ENCODE measurements around the gene EFHD1.

EFHD1 gene

DNA sequence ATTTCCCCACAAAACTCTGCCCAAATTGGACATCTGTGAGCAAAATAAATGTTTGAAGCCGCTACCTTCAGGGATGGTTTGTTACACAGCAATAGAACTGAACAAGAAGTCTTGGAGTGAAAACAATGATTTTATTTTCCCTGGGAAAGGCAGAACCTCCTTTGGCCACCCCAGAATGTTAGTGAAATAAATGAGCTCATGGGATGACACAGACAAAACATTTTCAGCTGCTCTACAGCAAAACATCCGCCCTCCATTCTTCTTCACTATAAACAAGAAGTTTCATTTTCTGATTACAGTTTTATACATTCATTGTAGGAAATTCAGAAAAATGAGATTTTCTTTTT is 4.3 kb upstream of the EFHD1 start:
- Histone ChIP-seq H3K9me3 (replicated peaks; ENCODE audit: insufficient read depth, low read length) (no peaks in the 10 kb centered on the region), H3K4me3 (ENCODE audit: low read length) (no peak overlapping the region), H3K79me2 (ENCODE audit: low read length) (no peaks in the 10 kb centered on the region), H3K4me1 (ENCODE audit: low read length) (no peaks in the 10 kb centered on the region), H2AFZ (ENCODE audit: low read length) (no peak overlapping the region), H3K27me3 (replicated peaks; ENCODE audit: insufficient read depth, low read length) (peaks cover 17% of the 10 kb centered on the region), H3K9ac (ENCODE audit: low read length) (no peak overlapping the region), H3F3A (ENCODE audit: insufficient read depth, low read length) (no peaks in the 10 kb centered on the region), H3K36me3 (replicated peaks; ENCODE audit: insufficient read depth, low read length) (no peaks in the 10 kb centered on the region), H3K9me2 (replicated peaks; ENCODE audit: insufficient read depth, low read length) (no peaks in the 10 kb centered on the region), H3K27ac (ENCODE audit: low read length) (no peak overlapping the region), H4K20me1 (ENCODE audit: insufficient read depth, low read length) (no peaks in the 10 kb centered on the region), H3K4me2 (ENCODE audit: low read depth, low read length) (no peak overlapping the region)
- TF ChIP-seq EZH2phosphoT487 (IDR thresholded peaks at IDR 0.05; ENCODE audit: low read length) (no peak), EZH2 (optimal IDR thresholded peaks at IDR 0.05; ENCODE audit: low read depth, low read length) (no peak)
- TF ChIP-seq, protein P1, sequence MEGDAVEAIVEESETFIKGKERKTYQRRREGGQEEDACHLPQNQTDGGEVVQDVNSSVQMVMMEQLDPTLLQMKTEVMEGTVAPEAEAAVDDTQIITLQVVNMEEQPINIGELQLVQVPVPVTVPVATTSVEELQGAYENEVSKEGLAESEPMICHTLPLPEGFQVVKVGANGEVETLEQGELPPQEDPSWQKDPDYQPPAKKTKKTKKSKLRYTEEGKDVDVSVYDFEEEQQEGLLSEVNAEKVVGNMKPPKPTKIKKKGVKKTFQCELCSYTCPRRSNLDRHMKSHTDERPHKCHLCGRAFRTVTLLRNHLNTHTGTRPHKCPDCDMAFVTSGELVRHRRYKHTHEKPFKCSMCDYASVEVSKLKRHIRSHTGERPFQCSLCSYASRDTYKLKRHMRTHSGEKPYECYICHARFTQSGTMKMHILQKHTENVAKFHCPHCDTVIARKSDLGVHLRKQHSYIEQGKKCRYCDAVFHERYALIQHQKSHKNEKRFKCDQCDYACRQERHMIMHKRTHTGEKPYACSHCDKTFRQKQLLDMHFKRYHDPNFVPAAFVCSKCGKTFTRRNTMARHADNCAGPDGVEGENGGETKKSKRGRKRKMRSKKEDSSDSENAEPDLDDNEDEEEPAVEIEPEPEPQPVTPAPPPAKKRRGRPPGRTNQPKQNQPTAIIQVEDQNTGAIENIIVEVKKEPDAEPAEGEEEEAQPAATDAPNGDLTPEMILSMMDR (IDR thresholded peaks at IDR 0.05; ENCODE audit: low read length), result no peak
- no peak for DNase-seq

DNA sequence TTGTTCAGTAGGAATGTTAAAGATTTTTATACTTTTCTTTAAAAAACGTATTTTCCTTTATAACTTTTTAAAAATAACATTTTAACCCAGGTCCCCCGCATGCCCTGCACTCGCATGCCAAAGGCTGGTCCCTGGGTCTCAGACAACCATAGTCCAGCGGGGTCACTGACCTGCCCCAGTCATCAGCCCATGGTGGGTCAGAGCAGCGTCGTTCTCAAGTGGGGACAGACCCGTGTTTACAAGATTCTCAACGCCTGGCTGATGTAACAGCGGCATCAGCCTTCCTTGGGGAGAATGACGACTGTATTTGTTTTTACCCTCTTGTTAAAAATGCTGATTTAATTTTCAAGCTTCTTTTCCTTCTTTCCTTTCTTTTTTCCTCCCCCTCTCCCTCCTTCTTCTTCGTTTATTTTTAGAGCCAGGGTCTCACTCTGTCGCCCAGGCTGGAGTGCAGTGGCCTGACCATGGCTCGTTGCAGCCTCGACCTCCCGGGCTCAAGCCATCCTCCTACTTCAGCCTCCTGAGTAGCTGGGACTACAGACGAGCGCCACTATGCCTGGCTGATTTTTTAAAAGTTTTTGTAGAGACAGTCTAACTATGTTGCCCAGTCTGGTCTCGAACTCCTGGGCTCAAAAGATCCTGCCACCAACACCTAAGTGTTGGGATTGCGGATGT is 1.0 kb upstream of the EFHD1 start:
- no peak overlapping the region for H3K9ac ChIP-seq (ENCODE audit: low read length)
- H4K20me1 ChIP-seq (ENCODE audit: insufficient read depth, low read length), result no peaks in the 10 kb centered on the region
- H3K36me3 ChIP-seq (replicated peaks; ENCODE audit: insufficient read depth, low read length), result no peaks in the 10 kb centered on the region
- H3K4me3 ChIP-seq (ENCODE audit: low read length), result peak overlapping the region; percentile 66
- H3K79me2 ChIP-seq (ENCODE audit: low read length), result no peaks in the 10 kb centered on the region
- H3K27me3 ChIP-seq (replicated peaks; ENCODE audit: insufficient read depth, low read length), result peaks cover 33% of the 10 kb centered on the region
- no peaks in the 10 kb centered on the region for H3K9me2 ChIP-seq (replicated peaks; ENCODE audit: insufficient read depth, low read length)
- no peak overlapping the region for H3K27ac ChIP-seq (ENCODE audit: low read length)
- H3K9me3 ChIP-seq (replicated peaks; ENCODE audit: insufficient read depth, low read length), result no peaks in the 10 kb centered on the region
- H3K4me2 ChIP-seq (ENCODE audit: low read depth, low read length), result peak overlapping the region; percentile 88; the same call in 1 of the 2 replicates
- H3F3A ChIP-seq (ENCODE audit: insufficient read depth, low read length), result no peaks in the 10 kb centered on the region
- DNase-seq, result no peak
- H3K4me1 ChIP-seq (ENCODE audit: low read length), result no peaks in the 10 kb centered on the region
- TF ChIP-seq, protein P1 (IDR thresholded peaks at IDR 0.05; ENCODE audit: low read length), result no peak
- TF ChIP-seq EZH2 (optimal IDR thresholded peaks at IDR 0.05; ENCODE audit: low read depth, low read length) (no peak), EZH2phosphoT487 (IDR thresholded peaks at IDR 0.05; ENCODE audit: low read length) (no peak)
- H2AFZ ChIP-seq (ENCODE audit: low read length), result no peak overlapping the region

DNA sequence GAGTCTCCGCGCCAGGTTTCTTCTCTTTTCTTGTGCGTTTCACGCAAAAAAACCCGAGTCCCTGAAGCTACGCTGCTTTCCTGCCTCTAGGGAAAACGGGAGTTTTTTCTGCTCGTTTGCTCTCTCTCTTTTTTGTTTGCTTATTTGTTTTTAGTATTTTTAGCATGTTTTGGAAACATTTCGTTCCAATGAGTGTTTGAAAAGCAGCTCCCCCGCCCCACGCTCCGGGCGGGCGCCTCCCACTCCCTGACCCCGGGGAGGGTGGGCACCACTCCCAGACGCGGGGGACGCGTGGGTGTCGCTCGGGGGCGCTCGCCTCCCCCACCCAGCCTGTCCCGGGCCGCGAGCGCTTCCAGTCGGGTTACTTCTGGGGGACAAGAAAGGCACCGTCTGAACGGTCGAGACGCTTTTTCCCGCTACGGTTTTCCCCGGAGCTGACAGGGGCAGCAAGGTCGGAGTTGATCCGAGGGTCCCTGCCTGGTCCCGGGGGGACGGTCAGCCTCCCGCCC is 446 bp upstream of the EFHD1 start:
- Histone ChIP-seq H3K4me3 (ENCODE audit: low read length) (peak overlapping the region; percentile 66), H3K9ac (ENCODE audit: low read length) (peak overlapping the region; percentile 16; the same call in 1 of the 2 replicates)
- TF ChIP-seq EZH2 (optimal IDR thresholded peaks at IDR 0.05; ENCODE audit: low read depth, low read length), result no peak

More for the DNA sequence above, 446 bp upstream of the EFHD1 start:
- no peaks in the 10 kb centered on the region for H3K79me2 ChIP-seq (ENCODE audit: low read length)
- H3K4me1 ChIP-seq (ENCODE audit: low read length), result no peaks in the 10 kb centered on the region
- H3K36me3 ChIP-seq (replicated peaks; ENCODE audit: insufficient read depth, low read length), result no peaks in the 10 kb centered on the region
- peak overlapping the region; percentile 88; the same call in 1 of the 2 replicates for H3K4me2 ChIP-seq (ENCODE audit: low read depth, low read length)
- H3F3A ChIP-seq (ENCODE audit: insufficient read depth, low read length), result no peaks in the 10 kb centered on the region
- H3K27me3 ChIP-seq (replicated peaks; ENCODE audit: insufficient read depth, low read length), result peaks cover 33% of the 10 kb centered on the region
- no peaks in the 10 kb centered on the region for H4K20me1 ChIP-seq (ENCODE audit: insufficient read depth, low read length)
- no peak for DNase-seq
- H3K9me2 ChIP-seq (replicated peaks; ENCODE audit: insufficient read depth, low read length), result no peaks in the 10 kb centered on the region
- H3K9me3 ChIP-seq (replicated peaks; ENCODE audit: insufficient read depth, low read length), result no peaks in the 10 kb centered on the region
- H3K27ac ChIP-seq (ENCODE audit: low read length), result no peak overlapping the region
- peak overlapping the region; percentile 45 for H2AFZ ChIP-seq (ENCODE audit: low read length)

All from MM.1S (cell line).